Endodermal cell (in vitro differentiated cells): Measurements from ENCODE around the gene IDH3G. TPM values are rescaled to one million over a fixed set of nuclear protein-coding genes. Genes with fewer than 3 reads are reported as not detected.

Source experiments
- DNase-seq: peaks from one replicate; pipeline ENCODE4 v3.0.0-alpha.2; 2017
- H3K27ac ChIP-seq: 2 replicates; pipeline ENCODE4 v1.5.1; 2013; ENCODE audit warnings: mild to moderate bottlenecking, low read depth, low read length, moderate library complexity
- H3K27me3 ChIP-seq: 2 replicates; pipeline ENCODE4 v1.6.1; 2013; ENCODE audit warnings: mild to moderate bottlenecking, low read length, moderate library complexity; ENCODE audit not compliant: insufficient read depth, control insufficient read depth, poor library complexity, severe bottlenecking
- H3K36me3 ChIP-seq: 2 replicates; pipeline ENCODE4 v1.7.0; 2013; ENCODE audit warnings: mild to moderate bottlenecking, low read length, moderate library complexity; ENCODE audit not compliant: control insufficient read depth, insufficient read depth
- H3K4me1 ChIP-seq: one replicate; pipeline ENCODE4 v1.7.0; 2013; ENCODE audit warnings: low read length; ENCODE audit not compliant: control insufficient read depth, insufficient read depth
- H3K4me3 ChIP-seq: 2 replicates; pipeline ENCODE4 v1.5.1; 2013; ENCODE audit warnings: mild to moderate bottlenecking, low read length, moderate library complexity
- H3K9ac ChIP-seq: 2 replicates; pipeline ENCODE4 v1.6.1; 2013; ENCODE audit warnings: mild to moderate bottlenecking, low read length, moderate library complexity; ENCODE audit not compliant: poor library complexity, severe bottlenecking; ENCODE audit errors: extremely low read depth
- H3K9me3 ChIP-seq: 2 replicates; pipeline ENCODE4 v1.6.1; 2013; ENCODE audit warnings: mild to moderate bottlenecking, low read length, moderate library complexity; ENCODE audit not compliant: control insufficient read depth
- H3K27ac Mint-ChIP-seq: 2 replicates; pipeline ENCODE4 v1.8.0; 2020; ENCODE audit warnings: mixed read lengths
- H3K27me3 Mint-ChIP-seq: 2 replicates; pipeline ENCODE4 v1.8.0; 2021; ENCODE audit warnings: mild to moderate bottlenecking, mixed read lengths; ENCODE audit not compliant: insufficient read depth
- H3K36me3 Mint-ChIP-seq: 2 replicates; pipeline ENCODE4 v1.8.0; 2020; ENCODE audit warnings: low read depth, mixed read lengths
- H3K4me1 Mint-ChIP-seq: 2 replicates; pipeline ENCODE4 v1.8.0; 2020; ENCODE audit warnings: mixed read lengths
- H3K4me3 Mint-ChIP-seq: 2 replicates; pipeline ENCODE4 v1.8.0; 2020; ENCODE audit warnings: mild to moderate bottlenecking, moderate library complexity, mixed read lengths
- H3K9me3 Mint-ChIP-seq: 2 replicates; pipeline ENCODE4 v1.8.0; 2020; ENCODE audit warnings: mild to moderate bottlenecking, mixed read lengths
- WGBS, 2 experiments: methylation state at CpG; one replicate each; pipeline versions ENCODE4 v1.1.5 to v1.1.7; 2013; ENCODE audit warnings: missing lambda C conversion rate in 2 of 2, mixed read lengths in 1 of 2; ENCODE audit not compliant: insufficient coverage in 1 of 2, insufficient read length in 1 of 2; 5-methylcytosine and 5-hydroxymethylcytosine counted together
- total RNA-seq, 2 donors: library from RNA; stranded (reverse); fragmentation: NEBNext Ultra II Directional in 1 of 2; extraction: Animal tissue kit (Norgen Biotek cat#: 25700) in 1 of 2; gene quantifications; 2 replicates in 1 of 2; 3 replicates in 1 of 2; pipeline ENCODE4 v1.2.1, GENCODE V29; 2021
- TF ChIP-seq, protein P1 (sequence below): fragments of 200-600 bp; sonication (generic); conservative IDR thresholded peaks from 2 replicates; pipeline ENCODE4 v1.5.0; 2021; ENCODE audit warnings: antibody characterized with exemption, mild to moderate bottlenecking

Gene IDH3G
- total RNA-seq, 2 donors from 2014 or later = 39.5 to 45.0 TPM

- Mint-ChIP-seq H3K4me1 (no peaks in the 10 kb centered on the region), H3K36me3 (no peaks in the 10 kb centered on the region), H3K27ac (no peak overlapping the region), H3K27me3 (no peaks in the 10 kb centered on the region), H3K9me3 (peaks cover 33% of the 10 kb centered on the region), H3K4me3 (no peak overlapping the region)
- Histone ChIP-seq H3K36me3 (no peaks in the 10 kb centered on the region), H3K4me3 (no peak overlapping the region), H3K4me1 (no peaks in the 10 kb centered on the region), H3K27me3 (no peaks in the 10 kb centered on the region), H3K9me3 (no peaks in the 10 kb centered on the region), H3K27ac (no peak overlapping the region), H3K9ac (no peak overlapping the region)
- peak; percentile 28 for DNase-seq
- WGBS, 2 experiments = 90 to 93% methylated on average over 5 to 37 of the region's 37 CpGs
- TF ChIP-seq, protein P1, sequence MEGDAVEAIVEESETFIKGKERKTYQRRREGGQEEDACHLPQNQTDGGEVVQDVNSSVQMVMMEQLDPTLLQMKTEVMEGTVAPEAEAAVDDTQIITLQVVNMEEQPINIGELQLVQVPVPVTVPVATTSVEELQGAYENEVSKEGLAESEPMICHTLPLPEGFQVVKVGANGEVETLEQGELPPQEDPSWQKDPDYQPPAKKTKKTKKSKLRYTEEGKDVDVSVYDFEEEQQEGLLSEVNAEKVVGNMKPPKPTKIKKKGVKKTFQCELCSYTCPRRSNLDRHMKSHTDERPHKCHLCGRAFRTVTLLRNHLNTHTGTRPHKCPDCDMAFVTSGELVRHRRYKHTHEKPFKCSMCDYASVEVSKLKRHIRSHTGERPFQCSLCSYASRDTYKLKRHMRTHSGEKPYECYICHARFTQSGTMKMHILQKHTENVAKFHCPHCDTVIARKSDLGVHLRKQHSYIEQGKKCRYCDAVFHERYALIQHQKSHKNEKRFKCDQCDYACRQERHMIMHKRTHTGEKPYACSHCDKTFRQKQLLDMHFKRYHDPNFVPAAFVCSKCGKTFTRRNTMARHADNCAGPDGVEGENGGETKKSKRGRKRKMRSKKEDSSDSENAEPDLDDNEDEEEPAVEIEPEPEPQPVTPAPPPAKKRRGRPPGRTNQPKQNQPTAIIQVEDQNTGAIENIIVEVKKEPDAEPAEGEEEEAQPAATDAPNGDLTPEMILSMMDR = no peak
These were observed 22.5 kb downstream of the IDH3G start for GRCh38 chrX:153771415-153772315.

- no peaks in the 10 kb centered on the region for H3K4me1 Mint-ChIP-seq
- Histone ChIP-seq H3K9me3 (no peaks in the 10 kb centered on the region), H3K27ac (no peak overlapping the region), H3K4me1 (no peaks in the 10 kb centered on the region), H3K4me3 (no peak overlapping the region), H3K36me3 (no peaks in the 10 kb centered on the region), H3K9ac (no peak overlapping the region), H3K27me3 (no peaks in the 10 kb centered on the region)
- 94 to 100% methylated on average over 1 to 18 of the region's 18 CpGs for WGBS, 2 experiments
- peaks cover 35% of the 10 kb centered on the region for H3K9me3 Mint-ChIP-seq
- H3K27me3 Mint-ChIP-seq = no peaks in the 10 kb centered on the region
- TF ChIP-seq, protein P1 = no peak
- H3K36me3 Mint-ChIP-seq = no peaks in the 10 kb centered on the region
- H3K4me3 Mint-ChIP-seq = no peak overlapping the region
- peak; percentile 30 for DNase-seq
- H3K27ac Mint-ChIP-seq = no peak overlapping the region
These were observed 23.4 kb downstream of the IDH3G start for GRCh38 chrX:153770601-153771414.

DNA sequence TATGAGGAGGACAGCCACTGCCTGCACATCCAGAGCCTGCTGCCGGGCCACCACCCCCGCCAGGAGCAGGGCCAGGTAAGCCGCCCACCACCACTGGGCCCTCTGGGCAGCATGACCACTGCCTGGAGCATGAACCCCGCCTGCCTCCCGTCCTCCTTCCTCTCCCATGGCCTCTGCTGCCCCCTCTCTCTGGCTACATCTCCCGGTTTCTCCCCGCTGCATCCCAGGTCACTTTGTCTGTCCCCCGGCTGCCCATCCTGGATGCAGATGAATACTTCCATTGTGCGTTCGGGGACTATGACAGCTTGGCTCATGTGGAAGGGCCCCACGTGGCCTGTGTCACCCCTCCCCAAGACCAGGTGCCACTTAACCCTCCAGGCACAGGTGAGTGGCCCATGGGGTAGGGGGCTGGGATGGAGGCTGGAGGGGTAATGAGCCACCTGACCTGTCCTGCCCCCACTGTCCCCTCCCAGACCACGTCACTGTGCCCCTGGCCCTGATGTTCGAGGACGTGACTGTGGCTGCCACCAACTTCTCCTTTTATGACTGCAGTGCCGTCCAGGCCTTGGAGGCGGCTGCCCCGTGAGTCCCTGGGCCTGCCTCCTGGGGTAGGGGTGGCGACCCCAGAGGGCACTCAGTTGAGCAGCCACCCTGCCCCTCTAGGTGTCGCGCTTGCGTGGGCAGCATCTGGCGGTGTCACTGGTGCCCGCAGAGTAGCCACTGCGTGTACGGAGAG, 24.1 kb downstream of the IDH3G start:
- no peak overlapping the region for H3K4me3 ChIP-seq
- peaks cover 31% of the 10 kb centered on the region for H3K9me3 Mint-ChIP-seq
- peak; percentile 36 for DNase-seq
- H3K4me3 Mint-ChIP-seq = no peak overlapping the region
- no peak overlapping the region for H3K9ac ChIP-seq
- H3K36me3 ChIP-seq = no peaks in the 10 kb centered on the region
- H3K36me3 Mint-ChIP-seq = no peaks in the 10 kb centered on the region
- no peak overlapping the region for H3K27ac Mint-ChIP-seq
- no peaks in the 10 kb centered on the region for H3K4me1 Mint-ChIP-seq
- H3K9me3 ChIP-seq = no peaks in the 10 kb centered on the region
- H3K27me3 Mint-ChIP-seq = no peaks in the 10 kb centered on the region
- WGBS, 2 experiments = 80 to 91% methylated on average over 2 to 24 of the region's 25 CpGs
- TF ChIP-seq, protein P1 = no peak
- no peaks in the 10 kb centered on the region for H3K4me1 ChIP-seq
- no peak overlapping the region for H3K27ac ChIP-seq
- H3K27me3 ChIP-seq = no peaks in the 10 kb centered on the region
